Lung microvascular endothelial cell (primary cell): ENCODE results near the gene GSK3A. TPM values are rescaled to one million over a fixed set of nuclear protein-coding genes. Genes with fewer than 3 reads are reported as not detected.

Experiments used
- DNase-seq, 2 donors: peaks; one replicate each; pipeline versions ENCODE4 v3.0.0 to v3.0.0-alpha.2; 2010; ENCODE audit warnings: low read depth in 2 of 2
- total RNA-seq: library from RNA; depleted of rRNA; stranded (reverse); fragments of >200 nt; gene quantifications from 2 replicates; pipeline ENCODE4 v1.2.1, GENCODE V29; 2014

Gene GSK3A
- total RNA-seq, 1 donor from 2014 or later = 11.3 TPM

DNA sequence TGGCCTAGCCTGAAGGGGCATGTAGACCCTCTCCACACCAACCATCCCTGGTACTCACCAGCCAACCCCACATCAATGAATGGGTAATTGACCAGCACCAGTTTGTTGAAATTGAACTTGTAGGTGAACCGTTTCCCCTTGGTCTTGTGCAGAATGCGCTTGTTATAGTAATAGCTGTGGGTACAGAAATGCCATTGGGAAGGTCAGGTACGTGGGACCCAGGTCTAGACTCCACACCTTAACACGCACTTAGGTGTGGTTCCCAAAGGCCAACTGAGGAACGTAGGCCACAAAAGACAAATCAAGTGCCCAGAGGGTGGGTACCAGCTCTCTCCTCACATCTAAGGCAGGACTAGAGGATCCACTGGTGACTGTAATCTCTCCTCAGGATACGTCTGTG, 7.4 kb upstream of the GSK3A start:
- no peak for DNase-seq

DNA sequence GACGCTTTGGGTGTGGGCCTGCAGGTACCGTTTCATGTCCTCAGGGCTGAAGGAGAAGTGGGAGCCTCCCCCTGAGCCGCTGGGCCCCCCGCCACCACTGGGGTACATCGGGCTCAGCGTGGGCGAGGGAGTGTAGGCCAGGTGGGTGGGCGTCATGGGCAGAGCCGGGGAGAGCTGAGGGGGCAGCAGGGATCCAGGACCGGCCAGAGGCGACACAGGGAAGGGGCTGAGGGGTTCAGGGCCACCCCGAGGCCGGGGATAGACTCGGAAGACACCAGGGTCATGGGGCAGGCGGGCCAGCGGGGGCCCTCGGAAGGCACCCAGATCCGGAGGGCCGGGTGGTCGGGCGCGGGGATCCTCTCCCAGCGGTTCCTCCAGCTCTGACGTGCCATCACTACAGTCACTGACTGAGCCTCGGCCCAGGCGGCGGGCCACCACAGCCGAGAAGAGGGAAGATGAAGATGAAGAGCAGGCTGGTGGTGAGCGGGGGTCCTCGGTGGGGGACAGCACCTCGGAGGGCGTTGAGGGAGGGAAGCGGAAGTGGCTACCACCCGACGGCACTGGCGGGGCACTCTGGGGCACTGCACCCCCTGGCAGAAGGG, 6.8 kb upstream of the GSK3A start:
- no peak for DNase-seq

- DNase-seq = no peak
These were observed 6.1 kb upstream of the GSK3A start for GRCh38 chr19:42248270-42249148.

- no peak for DNase-seq
These were observed 5.3 kb upstream of the GSK3A start for GRCh38 chr19:42247640-42248199.

DNA sequence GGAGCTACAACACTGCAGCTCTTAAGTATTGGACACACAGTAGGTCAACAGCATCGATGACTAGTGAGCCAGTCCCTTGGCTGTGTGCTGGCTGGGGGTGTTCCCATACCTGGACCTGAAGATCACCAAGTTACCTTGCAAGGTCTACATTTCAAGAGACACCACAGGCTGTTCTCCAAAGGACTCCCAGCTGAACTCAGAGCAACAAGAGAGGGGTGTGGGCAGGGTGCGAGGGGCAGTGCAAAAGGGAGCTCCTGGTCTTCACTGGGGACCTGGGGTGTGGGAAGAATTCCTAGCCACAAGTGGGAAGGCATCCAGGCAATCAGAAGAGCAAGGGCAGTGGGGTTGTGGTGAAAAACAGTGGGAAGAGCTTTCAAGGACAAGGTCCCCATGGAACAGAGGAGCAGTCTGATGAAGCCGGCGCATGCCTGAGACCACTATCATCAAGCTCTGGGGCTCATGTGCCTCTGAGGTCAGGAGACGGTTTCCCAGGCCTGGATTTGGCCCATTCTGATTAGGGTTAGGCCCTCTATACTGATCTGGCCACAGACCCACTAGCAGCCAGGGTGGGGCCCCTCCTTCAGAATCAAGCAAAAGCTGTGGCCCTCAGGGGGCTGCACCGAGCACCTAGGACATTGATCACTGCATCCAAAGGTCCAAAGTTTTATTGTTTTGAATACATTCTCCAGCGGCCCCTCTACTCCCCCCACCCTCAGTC, 4.7 kb upstream of the GSK3A start:
- DNase-seq = no peak

DNA sequence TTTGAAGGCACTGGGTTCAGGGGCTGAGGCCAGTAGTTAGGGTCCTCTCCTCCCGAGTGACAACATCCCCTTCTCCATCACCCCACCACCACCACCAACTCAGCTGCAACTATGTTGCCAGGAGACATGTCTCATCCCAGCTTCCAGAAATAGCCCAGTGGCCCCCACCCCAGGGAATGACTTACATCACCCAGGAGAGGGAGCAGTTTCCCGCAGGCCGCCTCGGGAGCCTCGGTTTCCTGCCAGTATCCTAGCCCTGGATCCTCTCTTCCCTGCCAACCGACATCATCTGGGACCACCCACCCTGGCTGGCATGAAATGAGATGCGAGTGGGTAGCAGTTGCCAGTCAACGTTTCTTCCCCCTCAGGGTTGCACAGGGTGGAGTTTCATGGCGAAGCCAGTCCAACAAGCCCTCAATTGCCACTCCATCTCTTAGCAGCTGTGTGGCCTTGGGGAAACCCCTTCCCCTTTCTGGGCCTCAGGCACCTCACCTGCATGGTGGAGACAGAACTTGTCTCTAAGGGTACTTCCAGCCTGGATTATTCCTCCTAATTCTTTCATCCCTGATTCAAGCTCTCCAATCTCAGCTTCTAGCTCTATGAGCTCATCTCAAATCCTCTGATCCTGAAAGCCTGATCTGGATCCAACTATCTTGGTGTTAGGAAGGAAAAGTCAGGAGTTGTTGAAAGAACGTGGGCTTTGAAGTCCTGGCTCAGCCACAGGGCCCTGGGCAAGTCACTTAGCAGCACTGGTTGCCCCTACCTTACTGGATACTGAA, 3.9 kb upstream of the GSK3A start:
- DNase-seq = peak; percentile 80 to 85

GRCh38 chr19:42245231-42245630, 2.8 kb upstream of the GSK3A start:
- no peak for DNase-seq

DNA sequence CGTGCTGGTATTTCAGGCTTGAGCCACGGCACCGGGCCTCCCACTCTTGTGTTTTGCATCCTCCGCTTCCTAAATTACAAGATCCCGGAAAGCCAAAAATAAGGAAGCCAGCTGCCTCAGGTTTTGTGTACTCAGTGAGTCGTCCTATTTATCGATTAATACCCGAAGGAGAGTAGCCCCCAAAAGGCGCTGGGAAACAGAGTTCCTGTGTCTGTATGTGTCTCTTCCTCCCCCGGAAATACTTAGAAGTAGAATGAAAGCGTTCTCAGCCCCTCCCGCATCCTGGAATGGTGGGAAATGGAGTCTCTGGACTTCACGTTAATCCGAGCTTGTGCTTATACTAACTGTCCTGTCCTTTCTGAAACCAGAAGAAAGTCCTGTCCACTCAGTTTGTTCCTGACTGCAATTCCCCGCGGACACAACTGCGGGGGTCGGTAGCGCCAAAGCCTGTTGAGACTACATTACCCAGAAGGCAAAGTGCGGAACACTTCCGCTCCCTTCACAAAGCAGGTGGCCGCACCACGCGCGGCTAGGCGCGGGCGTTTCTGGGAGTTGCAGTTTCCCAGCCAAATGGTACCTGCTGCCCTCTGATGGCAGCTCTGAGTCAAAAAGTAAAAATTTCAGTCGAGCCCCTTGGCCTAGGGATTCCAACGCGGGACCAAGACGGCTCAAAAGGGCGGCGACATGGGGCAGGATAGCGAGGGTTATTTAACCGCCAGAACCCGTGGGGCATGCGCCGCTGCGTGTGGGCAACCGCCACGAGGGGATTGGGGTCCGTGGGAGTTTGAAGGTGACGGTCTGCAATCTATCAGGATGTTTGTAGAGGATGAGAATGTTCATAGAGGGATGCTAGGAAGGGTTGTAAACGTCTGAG, 2.2 kb upstream of the GSK3A start:
- DNase-seq = peak; percentile 93 to 95

GRCh38 chr19:42242069-42242511, 312 bp downstream of the GSK3A start:
- DNase-seq = peak; percentile 23 to 28

DNA sequence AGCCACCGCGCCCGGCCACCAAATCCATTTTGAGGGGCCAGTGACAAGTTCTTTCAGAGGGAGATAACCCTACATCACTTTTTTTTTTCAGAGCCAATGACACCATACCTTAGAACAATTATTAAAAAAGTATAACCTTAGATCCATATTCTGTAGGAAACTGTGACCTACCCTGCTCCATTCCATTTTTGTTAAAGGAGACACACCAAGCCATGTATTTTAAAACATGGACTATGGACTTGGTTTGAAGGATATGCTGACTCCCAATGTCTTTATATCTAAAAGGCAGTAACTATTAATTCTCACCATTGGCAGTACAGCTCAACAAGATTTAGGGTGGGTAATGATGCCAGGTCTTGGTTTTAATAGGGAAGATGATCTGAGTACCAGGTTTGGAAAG, 1.1 kb downstream of the GSK3A start:
- no peak for DNase-seq

DNA sequence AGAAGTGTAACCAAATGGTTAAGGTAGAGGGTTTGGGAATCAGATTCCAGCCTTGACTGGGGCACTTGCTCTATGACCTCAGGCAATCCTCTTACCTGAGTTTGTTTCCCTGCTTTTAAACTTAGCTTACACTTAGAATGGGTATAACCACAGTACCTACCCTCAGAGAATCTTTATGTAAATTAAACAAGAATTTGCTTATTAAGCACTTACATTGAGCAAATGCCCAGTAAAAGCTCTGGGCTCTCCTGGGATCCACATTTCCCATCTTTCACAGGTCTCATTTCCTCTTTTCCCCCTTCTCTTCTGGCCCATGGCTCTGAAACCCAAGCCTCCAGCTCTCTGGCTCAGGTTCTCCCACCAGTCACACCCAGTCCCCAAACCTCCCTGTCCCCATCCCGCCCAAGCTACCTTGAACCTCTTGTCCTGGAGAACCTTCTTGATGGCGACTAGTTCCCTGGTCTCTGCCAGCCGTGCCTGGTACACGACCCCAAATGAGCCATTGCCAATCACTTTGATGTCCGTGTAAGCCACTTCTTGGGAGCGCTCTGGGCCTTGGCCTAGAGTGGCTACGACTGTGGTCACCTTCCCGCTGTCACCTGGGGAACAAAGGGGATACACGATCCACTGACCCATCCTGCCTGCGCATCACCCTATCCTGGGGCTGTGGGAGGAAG, 2.7 kb downstream of the GSK3A start:
- no peak for DNase-seq

DNA sequence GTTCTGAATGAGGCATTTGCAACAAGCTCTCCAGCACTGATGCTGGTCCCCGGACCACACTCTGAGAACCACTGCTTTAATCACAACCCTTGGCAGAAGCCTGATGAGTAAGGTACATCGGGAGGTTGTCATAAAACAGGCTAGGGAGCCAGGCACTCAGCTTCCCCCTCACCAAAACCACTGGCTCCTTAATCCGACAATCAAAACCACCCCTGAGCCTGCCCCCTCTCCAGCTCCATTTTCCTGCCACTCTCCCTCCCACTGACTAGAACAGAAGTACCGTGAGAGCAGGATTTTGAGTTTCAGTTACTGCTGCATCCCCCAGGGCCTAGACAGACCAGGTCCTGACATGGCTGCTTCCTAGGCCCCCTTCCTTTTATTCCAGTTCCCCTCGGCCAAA, 7.2 kb downstream of the GSK3A start:
- no peak for DNase-seq

DNA sequence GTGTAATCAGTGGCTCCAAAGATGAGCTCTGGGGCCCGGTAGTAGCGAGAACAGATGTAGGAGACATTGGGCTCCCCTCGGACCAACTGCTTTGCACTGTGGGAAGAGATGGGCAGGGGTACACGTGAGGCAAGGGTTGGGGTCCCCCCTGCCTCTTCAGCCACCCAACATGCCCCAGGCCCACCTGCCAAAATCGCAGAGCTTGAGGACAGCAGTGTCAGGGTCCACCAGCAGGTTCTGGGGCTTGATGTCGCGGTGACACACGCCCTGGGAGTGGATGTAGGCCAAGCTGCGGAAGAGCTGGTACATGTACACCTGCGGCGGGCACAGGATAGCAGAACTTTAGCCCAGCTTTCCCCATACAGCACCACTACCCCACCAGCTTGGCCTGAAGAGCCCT, 8.0 kb downstream of the GSK3A start:
- DNase-seq = no peak

- no peak for DNase-seq
These were observed 8.6 kb downstream of the GSK3A start for GRCh38 chr19:42233678-42234292.

DNA sequence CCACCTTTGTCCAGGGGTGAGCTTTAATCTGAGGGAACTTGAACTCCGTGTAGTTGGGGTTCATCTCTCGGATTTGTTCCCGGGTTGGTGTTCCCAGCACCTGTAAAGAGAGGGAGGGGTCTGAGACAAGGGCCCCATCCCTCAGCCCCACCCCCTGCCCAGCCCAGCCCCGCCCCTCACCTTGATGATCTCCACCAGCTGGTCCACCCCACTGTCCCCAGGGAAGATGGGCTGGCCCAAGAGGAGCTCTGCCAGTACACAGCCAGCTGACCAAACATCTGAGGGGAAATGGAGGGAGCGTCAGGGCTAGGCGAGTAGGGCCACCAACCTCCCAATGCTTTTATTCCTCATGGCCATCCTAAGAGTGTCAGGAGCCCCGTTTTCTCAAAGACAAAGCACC, 9.3 kb downstream of the GSK3A start:
- no peak for DNase-seq

DNA sequence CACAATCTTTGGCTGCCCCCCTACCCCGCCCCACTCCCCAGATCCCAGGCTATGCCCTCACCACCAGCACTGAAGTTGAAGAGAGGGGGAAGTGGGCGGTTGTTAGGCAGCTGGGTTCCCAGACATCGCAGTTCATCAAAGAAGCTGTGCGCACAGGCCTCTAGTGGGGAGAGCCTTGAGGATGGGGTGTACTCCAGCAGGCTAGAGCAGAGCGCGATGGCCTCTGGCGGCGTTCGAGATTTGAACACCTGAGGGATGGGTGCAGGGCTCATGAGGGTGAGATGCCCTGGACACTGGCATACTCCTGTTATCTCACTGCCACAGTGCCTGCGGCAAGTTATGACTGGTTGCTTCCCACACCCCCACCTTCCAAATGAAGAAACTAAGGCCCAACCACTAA, 10.0 kb downstream of the GSK3A start:
- no peak for DNase-seq

- DNase-seq = no peak
These were observed 11.8 kb downstream of the GSK3A start for GRCh38 chr19:42230571-42230970.

GRCh38 chr19:42229855-42230351, 12.5 kb downstream of the GSK3A start:
- DNase-seq = peak in 1 of 2 donors; percentile 65

- no peak for DNase-seq
These were observed 13.0 kb downstream of the GSK3A start for GRCh38 chr19:42229301-42229854.
